Measurements from ENCODE around the gene PDIA6.

The PDIA6 gene, protein sequence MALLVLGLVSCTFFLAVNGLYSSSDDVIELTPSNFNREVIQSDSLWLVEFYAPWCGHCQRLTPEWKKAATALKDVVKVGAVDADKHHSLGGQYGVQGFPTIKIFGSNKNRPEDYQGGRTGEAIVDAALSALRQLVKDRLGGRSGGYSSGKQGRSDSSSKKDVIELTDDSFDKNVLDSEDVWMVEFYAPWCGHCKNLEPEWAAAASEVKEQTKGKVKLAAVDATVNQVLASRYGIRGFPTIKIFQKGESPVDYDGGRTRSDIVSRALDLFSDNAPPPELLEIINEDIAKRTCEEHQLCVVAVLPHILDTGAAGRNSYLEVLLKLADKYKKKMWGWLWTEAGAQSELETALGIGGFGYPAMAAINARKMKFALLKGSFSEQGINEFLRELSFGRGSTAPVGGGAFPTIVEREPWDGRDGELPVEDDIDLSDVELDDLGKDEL

DNA sequence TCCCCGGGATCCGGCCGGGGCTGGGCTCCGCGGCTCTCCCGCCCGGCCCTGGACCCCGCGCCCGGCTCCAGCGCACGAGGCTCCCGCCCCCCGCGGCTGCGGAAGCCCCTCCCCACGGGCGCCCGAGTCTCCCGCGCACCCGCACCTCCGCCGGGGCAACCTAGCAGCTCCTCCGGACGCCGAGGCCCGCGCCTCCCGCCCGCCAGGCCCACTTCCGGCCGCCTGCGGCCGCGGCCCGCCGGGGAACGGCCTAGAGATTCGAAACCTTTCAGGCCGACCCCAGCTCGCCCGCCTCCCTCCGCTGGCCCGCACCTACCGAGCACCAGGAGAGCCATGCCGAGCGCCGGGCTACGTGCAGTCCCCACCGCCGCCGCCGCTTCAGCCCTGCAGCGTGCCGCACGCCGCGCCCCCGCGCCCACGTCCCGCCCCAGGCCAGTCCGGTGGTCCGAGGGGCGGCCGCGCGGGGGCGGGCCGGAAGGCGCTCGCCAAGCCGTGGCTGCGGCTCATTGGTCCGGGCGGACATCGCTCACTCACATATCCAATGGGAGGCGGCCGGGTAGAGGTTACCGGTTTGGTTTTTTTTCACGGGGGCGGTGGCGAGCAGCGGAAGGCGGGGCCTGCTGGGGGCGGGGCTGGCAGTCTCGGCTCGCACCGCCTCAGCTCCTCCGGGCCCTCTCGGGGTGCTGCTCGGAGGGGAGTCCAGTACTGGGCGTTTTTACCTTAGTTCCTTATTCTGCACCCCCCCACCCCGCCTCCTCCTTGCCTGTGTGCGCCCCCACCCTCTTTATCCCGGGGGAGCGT, at the start of gene PDIA6:
PDIA6 (minus strand) TSS at position 424 of the 801 bp plus-strand sequence; CDS start at position 335, 89 bp downstream.
- TF ChIP-seq, protein P1, sequence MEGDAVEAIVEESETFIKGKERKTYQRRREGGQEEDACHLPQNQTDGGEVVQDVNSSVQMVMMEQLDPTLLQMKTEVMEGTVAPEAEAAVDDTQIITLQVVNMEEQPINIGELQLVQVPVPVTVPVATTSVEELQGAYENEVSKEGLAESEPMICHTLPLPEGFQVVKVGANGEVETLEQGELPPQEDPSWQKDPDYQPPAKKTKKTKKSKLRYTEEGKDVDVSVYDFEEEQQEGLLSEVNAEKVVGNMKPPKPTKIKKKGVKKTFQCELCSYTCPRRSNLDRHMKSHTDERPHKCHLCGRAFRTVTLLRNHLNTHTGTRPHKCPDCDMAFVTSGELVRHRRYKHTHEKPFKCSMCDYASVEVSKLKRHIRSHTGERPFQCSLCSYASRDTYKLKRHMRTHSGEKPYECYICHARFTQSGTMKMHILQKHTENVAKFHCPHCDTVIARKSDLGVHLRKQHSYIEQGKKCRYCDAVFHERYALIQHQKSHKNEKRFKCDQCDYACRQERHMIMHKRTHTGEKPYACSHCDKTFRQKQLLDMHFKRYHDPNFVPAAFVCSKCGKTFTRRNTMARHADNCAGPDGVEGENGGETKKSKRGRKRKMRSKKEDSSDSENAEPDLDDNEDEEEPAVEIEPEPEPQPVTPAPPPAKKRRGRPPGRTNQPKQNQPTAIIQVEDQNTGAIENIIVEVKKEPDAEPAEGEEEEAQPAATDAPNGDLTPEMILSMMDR (conservative IDR thresholded peaks at IDR 0.05): no peak
- TF ChIP-seq ZFX (IDR thresholded peaks at IDR 0.05): peak; percentile 87
- H3K27ac ChIP-seq: peak within 1 kb of the TSS; percentile 89

DNA sequence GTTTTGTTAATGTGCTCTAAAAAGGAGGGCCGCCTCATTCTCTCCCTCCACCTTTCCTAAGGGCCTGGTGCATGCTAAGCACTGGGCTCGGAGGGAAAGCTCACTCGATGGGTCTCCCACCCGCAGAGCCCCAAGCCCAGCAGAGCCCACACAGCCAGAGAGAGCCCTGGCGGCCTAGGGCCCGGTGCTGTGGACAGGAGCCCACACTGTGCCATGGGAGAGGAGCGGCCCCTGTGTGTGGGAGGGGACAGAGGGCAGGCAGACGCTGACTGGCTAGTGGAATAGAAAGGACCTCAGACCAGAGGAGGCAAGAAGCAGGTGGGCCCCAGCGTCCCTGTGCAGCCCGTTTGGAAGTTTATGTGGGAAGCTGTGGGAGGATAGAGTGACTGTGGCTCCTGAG, 49.7 kb upstream of the PDIA6 start:
- H3K27ac ChIP-seq: no peak overlapping the region
- TF ChIP-seq ZFX (IDR thresholded peaks at IDR 0.05): no peak
- TF ChIP-seq, protein P1 (conservative IDR thresholded peaks at IDR 0.05): no peak

DNA sequence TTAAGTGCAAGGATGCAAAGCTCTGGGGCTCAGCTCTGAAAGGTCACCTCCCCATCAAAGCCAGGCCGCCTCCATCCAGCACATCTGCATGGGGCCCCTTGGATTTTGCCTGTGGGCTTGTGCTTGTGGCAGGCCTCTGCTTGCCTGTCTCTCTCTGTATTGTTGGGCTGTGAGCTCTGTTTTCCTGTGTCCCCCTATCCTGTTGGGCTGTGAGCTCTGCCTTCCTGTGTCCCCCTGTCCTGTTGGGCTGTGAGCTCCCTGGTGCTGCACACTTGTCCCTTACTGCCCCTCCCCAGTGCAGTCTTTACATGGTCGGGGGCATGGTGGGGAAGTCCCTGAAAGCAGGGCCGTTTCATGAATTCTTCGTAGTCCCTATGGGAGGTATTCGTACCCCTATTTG, 49.2 kb upstream of the PDIA6 start:
- no peak overlapping the region for H3K27ac ChIP-seq
- no peak for TF ChIP-seq ZFX (IDR thresholded peaks at IDR 0.05)
- TF ChIP-seq, protein P1 (conservative IDR thresholded peaks at IDR 0.05): no peak

DNA sequence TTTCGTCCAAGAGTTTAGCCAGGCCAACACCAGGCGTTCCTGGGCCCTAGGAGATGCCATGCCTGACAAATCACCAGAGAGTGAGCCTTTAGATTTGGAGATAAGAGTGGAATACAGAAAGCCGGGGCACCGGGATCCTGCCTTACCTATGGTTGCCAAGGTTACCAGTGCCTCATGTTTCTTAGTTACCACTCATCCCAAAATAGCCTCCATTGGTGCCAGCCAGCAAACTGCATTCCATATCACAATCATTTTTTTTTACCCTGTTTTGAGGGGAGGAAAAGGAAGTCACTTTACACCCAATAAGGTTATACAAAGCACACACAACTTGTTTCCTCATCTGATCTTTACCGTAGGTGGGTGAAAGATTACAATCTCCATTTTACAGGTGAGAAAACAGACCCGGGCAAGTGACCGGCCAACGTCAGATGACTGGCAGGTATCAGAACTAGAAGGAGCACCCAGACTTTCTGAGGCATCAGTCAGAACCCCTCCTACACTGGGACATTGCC, 48.3 kb upstream of the PDIA6 start:
- TF ChIP-seq ZFX (IDR thresholded peaks at IDR 0.05): no peak
- TF ChIP-seq, protein P1 (conservative IDR thresholded peaks at IDR 0.05): no peak
- no peak overlapping the region for H3K27ac ChIP-seq

DNA sequence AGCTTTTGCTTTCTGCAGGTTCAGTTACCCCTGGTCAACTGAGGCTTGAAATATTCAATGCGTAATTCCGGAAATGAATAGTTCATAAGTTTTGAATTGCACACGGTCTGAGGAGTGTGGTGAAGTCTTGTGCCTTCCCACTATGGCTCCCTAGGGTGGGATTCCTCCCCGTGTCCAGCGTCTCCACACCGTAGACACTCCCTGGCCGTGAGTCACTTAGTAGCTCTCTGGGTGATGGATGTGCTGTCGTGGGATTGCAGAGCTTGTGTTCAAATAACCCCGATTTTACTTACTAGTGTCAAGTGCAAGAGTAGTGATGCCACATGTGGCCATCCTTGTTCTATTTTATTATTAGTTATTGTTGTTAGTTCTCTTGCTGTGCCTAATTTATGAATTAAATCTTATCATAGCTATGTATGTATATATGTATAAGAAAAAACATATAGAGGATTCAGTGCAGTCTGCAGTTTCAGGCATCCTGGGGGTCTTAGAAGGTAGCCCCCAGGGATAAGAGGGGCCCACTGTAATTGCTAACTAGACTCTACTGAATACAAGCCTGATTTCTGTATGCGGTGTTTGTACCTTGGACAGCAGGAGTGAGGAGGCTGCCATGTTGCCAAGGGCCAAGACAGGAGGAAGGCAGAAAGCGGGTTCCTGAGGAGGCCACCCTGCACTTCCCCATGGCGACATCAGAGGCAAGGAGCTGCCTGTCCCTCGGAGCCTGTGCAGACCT, 47.7 kb upstream of the PDIA6 start:
- no peak overlapping the region for H3K27ac ChIP-seq
- TF ChIP-seq, protein P1 (conservative IDR thresholded peaks at IDR 0.05): no peak
- no peak for TF ChIP-seq ZFX (IDR thresholded peaks at IDR 0.05)

DNA sequence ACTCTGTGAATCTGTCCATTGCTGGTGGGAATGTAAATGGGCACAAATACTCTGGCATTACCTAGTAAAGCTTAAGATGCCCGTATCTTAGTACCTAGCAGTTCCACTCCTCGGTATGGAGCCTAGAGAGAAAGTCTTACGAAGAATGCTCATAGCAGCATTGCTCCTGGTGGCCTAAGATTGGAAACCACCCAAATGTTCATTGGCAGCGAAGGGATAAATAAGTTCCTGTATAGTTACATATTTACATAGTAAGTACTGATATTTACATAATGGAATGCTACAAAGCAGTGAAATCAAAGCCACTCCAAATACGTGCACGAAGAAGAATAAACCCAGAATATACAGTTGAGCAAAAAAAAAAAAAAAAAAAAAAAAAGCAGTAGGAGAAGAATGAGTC, 46.7 kb upstream of the PDIA6 start:
- no peak overlapping the region for H3K27ac ChIP-seq
- TF ChIP-seq, protein P1 (conservative IDR thresholded peaks at IDR 0.05): no peak
- no peak for TF ChIP-seq ZFX (IDR thresholded peaks at IDR 0.05)
